Muscle of leg (tissue), 11 donors: Measurements from ENCODE around the gene DMPK. TPM values are rescaled to one million over a fixed set of nuclear protein-coding genes. Genes with fewer than 3 reads are reported as not detected.

Experiments used
- DNase-seq: peaks from one replicate; pipeline ENCODE4 v3.0.0; 2013
- H3K27ac ChIP-seq: one replicate; pipeline ENCODE4 v1.5.1; 2013; ENCODE audit warnings: mild to moderate bottlenecking, low read length, control low read depth
- H3K27me3 ChIP-seq: one replicate; pipeline ENCODE4 v1.6.1; 2013; ENCODE audit warnings: low read length; ENCODE audit not compliant: control insufficient read depth, insufficient read depth
- H3K36me3 ChIP-seq: one replicate; pipeline ENCODE4 v1.6.1; 2013; ENCODE audit warnings: low read length; ENCODE audit not compliant: control insufficient read depth, insufficient read depth
- H3K4me1 ChIP-seq: one replicate; pipeline ENCODE4 v1.6.1; 2013; ENCODE audit warnings: low read length; ENCODE audit not compliant: control insufficient read depth, insufficient read depth
- H3K4me3 ChIP-seq: one replicate; pipeline ENCODE4 v1.5.1; 2013; ENCODE audit warnings: low read length, control low read depth
- H3K9me3 ChIP-seq: replicated peaks from 2 replicates; pipeline ENCODE4 v1.6.1; 2013; ENCODE audit warnings: low read depth, low read length; ENCODE audit not compliant: control insufficient read depth
- WGBS: methylation state at CpG from one replicate; pipeline ENCODE4 v1.1.5; 2013; ENCODE audit warnings: missing lambda C conversion rate; ENCODE audit not compliant: insufficient coverage; 5-methylcytosine and 5-hydroxymethylcytosine counted together
- polyA plus RNA-seq, 8 donors: library from polyadenylated mRNA; unstranded; fragments of 120-200 nt; gene quantifications; one replicate each; pipeline versions ENCODE4 v1.2.1 to v1.2.3, GENCODE V29; 2013; ENCODE audit warnings: inconsistent platforms in 1 of 8, low replicate concordance in 1 of 8; ENCODE audit not compliant: insufficient read length in 8 of 8, insufficient read depth in 1 of 8
- total RNA-seq: library from RNA; stranded (reverse); fragments of 120-200 nt; gene quantifications from one replicate; pipeline ENCODE4 v1.2.4, GENCODE V29; 2013

DMPK gene
- total and polyA plus RNA-seq, 9 donors = 158 to 390 (median 318) TPM

DNA sequence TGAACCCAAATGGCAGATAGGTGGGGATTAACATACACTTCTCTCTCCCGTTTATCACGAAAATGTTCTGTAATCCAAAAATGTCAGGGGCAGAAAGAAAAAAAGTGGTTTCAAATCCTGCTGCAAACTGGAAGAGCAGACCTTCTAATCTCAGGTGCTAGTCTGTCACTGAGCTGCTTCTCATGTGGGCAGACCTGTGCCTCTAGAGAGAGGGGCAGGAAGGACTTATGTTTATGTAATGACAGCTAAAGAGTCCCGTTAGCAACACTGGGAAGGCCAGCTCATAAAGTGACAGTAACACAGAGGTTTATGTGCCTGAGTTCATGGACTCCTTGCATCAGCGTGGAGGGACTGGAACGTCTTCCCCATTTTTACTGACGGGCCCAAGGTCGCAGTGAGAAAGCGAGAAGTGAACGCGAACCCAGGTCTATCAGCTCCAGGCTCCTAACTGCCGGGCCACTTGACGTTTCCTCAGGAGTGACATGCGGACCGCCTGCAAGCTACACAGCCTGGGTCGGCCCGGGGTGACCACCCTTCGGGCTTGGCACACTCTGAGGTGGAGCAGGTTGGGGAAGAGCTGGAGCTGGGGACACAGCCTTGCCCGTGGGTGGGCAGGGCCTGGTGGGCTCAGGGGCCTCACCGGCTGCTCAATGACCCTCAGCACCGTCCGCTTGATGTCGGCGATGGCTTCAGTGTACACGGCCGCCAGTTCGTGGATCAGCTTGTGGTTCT is 42.4 kb upstream of the DMPK start:
- Histone ChIP-seq H3K9me3 (no peaks in the 10 kb centered on the region), H3K27ac (no peak overlapping the region), H3K4me3 (no peak overlapping the region), H3K4me1 (peaks cover 6% of the 10 kb centered on the region), H3K27me3 (no peaks in the 10 kb centered on the region), H3K36me3 (peaks cover 95% of the 10 kb centered on the region)
- no peak for DNase-seq
- WGBS = 87% methylated on average over 24 of the region's 26 CpGs

DNA sequence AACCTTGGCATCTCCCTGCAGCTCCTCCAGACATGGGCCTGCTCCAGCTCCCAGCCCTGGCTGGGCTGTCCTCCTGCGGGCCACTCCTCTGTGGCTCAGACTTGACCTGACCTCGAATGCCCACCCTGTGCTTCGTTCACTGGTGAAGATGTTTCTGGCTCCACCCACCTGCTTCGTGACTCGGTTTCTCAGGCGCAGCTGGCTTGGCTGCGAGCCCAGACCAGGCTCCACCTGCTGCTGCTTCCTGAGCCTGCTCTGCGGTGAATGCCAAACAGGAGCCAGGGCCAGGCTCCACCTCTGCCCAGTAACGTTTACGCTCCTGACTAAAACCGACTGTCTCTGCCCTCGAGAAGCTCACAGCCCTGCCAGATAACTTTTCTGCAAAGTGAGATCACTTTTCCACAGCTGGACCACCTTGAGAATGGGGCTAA is 41.8 kb upstream of the DMPK start:
- no peaks in the 10 kb centered on the region for H3K9me3 ChIP-seq
- peaks cover 6% of the 10 kb centered on the region for H3K4me1 ChIP-seq
- no peak overlapping the region for H3K27ac ChIP-seq
- H3K36me3 ChIP-seq = peaks cover 92% of the 10 kb centered on the region
- WGBS = 66% methylated on average over 10 of the region's 12 CpGs
- H3K4me3 ChIP-seq = no peak overlapping the region
- no peak for DNase-seq
- no peaks in the 10 kb centered on the region for H3K27me3 ChIP-seq

DNA sequence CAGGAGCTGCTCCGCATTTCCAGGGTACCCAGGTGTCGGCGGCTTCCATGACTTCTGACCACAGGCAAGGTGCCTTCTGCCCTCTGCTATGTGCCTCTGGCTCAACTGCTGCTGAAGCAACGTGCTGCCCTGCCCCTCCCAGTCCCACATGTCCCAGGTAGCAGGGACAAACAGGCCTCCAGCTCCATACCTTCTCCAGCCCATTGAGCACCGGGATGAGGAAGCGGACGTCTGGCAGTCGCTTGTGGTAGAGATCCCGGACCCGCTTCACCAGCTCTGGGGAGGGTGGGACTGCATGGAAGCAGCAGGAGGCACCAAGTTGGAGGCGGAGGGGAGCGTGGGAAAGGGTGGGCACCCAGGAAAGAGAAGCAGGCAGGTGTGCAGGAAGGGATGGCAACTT is 40.9 kb upstream of the DMPK start:
- DNase-seq = no peak
- Histone ChIP-seq H3K27me3 (no peaks in the 10 kb centered on the region), H3K4me3 (no peak overlapping the region), H3K9me3 (no peaks in the 10 kb centered on the region), H3K4me1 (peaks cover 6% of the 10 kb centered on the region), H3K27ac (no peak overlapping the region), H3K36me3 (peaks cover 88% of the 10 kb centered on the region)
- 89% methylated on average over 9 of the region's 12 CpGs for WGBS

DNA sequence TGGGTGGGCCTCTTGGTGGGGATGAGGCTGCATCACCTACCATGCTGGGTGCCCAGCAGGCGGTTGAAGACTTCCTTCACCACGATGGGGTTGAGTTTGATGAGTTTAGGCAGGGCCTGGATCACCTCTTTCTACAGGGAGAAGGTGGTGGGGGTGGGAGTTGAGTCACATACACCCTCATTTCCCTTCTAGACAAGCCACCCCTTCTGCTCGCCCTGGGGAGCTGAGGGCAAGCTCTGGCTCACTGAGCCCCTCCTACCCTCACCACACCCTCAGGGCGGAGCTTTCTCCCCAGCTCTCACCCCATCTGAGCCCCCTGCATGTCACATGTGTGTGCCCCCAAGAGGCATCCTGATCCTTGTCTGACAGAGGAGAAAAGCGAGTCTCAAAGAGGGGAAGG is 40.4 kb upstream of the DMPK start:
- WGBS = 100% methylated on average over 1 of the region's 5 CpGs
- Histone ChIP-seq H3K4me3 (no peak overlapping the region), H3K9me3 (no peaks in the 10 kb centered on the region), H3K27ac (no peak overlapping the region), H3K27me3 (no peaks in the 10 kb centered on the region), H3K4me1 (peaks cover 6% of the 10 kb centered on the region), H3K36me3 (peaks cover 84% of the 10 kb centered on the region)
- DNase-seq = no peak

DNA sequence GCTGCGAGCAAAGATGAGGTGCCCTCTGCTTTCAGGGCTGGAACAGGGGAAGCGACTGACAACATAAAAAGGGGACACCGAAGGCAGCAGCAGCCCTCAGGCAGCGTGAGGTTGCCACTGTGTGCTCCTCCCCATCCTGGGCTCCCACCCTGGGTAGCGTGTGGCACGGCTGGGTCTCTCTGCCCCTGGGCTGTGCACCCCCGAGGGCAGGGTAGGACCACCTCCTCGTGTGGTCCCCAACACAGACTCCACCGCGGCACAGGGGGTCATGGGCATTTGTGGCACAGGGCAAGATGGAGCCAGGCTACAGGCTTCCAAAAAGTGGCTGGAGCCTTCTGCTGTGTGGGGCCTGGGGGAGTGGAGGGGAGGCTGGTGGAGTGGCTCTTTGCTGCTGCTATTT is 39.3 kb upstream of the DMPK start:
- Histone ChIP-seq H3K27me3 (no peaks in the 10 kb centered on the region), H3K36me3 (peaks cover 74% of the 10 kb centered on the region), H3K9me3 (no peaks in the 10 kb centered on the region), H3K4me3 (no peak overlapping the region), H3K4me1 (peaks cover 11% of the 10 kb centered on the region), H3K27ac (no peak overlapping the region)
- no peak for DNase-seq
- 83% methylated on average over 10 of the region's 10 CpGs for WGBS

DNA sequence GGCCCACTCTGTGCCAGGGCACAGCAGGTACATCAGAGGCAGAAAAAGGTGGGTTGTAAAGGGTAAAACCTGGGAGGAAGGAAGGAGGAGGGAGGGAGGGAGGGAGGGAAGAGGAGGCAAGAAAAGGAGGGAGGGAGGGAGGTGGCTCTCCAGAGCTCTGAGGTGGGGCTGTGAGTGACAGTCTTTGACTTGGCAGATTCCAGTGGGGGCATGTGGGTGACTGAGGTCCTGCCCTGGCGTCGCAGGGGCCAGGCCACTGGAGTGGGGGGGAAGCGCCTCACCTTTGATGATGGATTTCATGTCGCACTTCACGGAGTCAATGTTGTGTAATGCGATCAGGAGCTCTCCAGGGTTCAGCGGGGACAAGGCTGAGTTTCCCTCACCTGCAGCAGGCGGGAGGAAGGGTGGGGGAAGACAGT is 38.8 kb upstream of the DMPK start:
- Histone ChIP-seq H3K9me3 (no peaks in the 10 kb centered on the region), H3K27ac (no peak overlapping the region), H3K27me3 (no peaks in the 10 kb centered on the region), H3K4me1 (peaks cover 15% of the 10 kb centered on the region), H3K4me3 (no peak overlapping the region), H3K36me3 (peaks cover 69% of the 10 kb centered on the region)
- DNase-seq = no peak
- 64% methylated on average over 8 of the region's 8 CpGs for WGBS

DNA sequence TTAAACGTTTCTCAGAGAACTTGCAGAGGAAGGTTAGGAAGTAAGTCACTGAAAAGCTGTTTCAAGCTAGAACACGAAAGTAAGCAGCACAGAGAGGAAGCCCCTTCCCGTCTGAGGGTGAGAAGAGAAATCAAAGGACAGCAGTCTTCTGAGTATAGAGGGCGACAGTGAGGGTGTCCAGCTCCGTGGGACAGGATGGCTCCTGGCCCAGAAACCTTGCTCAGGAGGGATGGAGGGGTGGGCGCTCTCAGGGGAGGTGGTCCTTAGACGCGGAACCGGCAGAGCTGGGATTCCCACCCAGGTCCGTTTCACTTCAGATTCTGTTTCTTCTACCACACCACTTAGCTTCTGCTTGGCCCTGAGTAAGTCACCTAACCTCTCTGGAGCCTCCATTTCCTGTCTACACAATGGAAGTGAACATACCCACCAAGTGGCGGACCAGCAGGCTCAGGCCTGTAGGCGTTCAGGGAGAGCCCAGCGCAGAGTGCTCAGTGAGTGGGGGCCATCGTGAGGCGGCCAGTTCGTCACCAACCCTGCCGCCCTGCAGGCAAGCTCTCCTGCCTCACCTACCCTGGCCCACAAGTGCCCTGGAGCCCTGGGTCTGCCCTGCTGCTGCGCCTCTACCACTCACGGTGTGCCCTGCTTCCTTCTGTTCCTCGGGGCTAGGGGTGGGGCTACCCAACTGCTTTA is 38.3 kb upstream of the DMPK start:
- Histone ChIP-seq H3K36me3 (peaks cover 64% of the 10 kb centered on the region), H3K4me1 (peaks cover 21% of the 10 kb centered on the region), H3K27ac (no peak overlapping the region), H3K27me3 (no peaks in the 10 kb centered on the region), H3K4me3 (no peak overlapping the region), H3K9me3 (no peaks in the 10 kb centered on the region)
- DNase-seq = no peak
- 74% methylated on average over 15 of the region's 20 CpGs for WGBS

DNA sequence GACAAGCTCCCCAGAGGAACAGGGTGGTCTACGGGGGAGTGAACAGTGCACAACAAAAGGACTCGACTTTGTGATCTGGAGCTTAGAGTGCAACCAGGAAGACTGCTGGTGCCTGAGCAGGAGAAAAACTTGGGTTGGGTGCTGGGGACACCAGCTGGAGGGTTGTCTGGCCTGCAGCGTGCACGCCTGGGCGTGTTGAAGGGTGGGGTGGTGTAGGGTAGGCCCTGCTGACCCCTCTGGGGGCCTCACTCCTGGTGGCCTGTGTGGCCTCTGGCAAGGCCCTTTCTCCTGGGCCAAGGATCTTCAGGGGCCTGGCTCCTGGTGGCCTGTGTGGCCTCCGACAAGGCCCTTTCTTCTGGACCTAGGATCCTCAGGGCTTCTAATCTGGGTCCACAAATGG is 37.5 kb upstream of the DMPK start:
- no peak overlapping the region for H3K27ac ChIP-seq
- 79% methylated on average over 5 of the region's 6 CpGs for WGBS
- peaks cover 27% of the 10 kb centered on the region for H3K4me1 ChIP-seq
- peaks cover 56% of the 10 kb centered on the region for H3K36me3 ChIP-seq
- no peaks in the 10 kb centered on the region for H3K9me3 ChIP-seq
- no peak overlapping the region for H3K4me3 ChIP-seq
- no peaks in the 10 kb centered on the region for H3K27me3 ChIP-seq
- DNase-seq = no peak

DNA sequence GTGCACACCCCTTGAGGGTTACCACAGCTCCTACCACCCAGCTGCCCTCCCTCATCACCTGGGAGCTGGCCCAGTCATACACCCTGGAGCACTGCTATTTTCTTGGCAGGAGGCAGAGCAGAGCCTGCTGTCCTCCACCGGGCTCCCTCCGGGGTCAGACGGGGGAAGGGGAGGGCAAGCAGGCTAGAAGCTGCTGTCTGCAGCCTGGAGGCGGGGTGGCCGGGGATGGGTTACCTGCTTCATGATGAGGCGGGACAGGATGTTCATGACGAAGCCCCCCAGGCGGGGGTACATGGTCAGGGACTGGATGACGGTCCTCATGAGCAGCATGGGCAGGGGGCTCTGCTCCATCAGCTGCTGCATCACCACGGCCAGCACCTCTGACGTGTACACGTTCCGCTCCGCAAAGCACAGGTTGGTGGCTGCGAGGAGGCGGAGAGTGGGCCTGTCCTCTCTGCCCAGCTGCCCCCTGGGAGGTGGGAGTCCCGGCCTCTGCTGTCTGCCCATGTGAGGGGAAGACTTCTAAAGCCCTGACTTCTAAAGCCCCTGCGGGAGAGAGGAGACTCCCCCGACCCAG is 35.5 kb upstream of the DMPK start:
- no peaks in the 10 kb centered on the region for H3K27me3 ChIP-seq
- peak; percentile 33 for DNase-seq
- H3K4me3 ChIP-seq = no peak overlapping the region
- H3K27ac ChIP-seq = no peak overlapping the region
- no peaks in the 10 kb centered on the region for H3K9me3 ChIP-seq
- peaks cover 38% of the 10 kb centered on the region for H3K36me3 ChIP-seq
- peaks cover 28% of the 10 kb centered on the region for H3K4me1 ChIP-seq
- WGBS = 69% methylated on average over 18 of the region's 19 CpGs

DNA sequence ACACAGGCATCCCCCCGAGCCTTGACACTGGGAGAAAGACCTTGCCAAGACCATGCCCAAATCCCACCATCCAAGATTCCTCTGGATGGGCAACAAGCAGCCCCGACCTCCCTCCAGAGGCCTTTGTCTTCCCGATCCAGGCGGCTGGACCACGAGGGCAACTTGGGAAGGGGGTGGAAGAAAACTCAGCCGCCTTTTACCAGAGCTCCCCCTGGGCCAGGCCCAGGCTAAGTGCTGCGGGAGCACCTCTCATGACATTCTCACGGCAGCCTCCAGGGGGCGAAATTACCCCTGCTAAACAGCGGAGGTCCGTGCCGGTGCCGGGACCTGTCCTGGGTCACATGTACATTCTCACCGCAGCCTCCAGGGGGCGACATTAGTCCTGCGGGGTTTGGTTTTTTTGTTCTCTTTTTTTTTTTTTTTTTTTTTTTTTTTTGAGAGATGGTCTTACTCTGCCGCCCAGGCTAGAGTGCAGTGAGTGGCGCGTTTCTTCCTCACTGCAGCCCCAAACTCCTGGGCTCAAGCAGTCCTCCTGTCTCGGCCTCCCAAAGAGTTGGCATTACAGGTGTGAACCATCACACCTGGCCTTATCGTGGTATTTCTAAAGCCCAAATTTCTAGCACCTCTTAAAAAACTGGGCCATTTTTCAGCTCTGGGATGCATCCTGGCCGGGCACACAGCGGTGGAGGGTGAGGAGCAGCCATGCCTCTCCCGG is 34.9 kb upstream of the DMPK start:
- H3K4me1 ChIP-seq = peaks cover 28% of the 10 kb centered on the region
- 25% methylated on average over 14 of the region's 24 CpGs for WGBS
- no peak overlapping the region for H3K4me3 ChIP-seq
- H3K9me3 ChIP-seq = no peaks in the 10 kb centered on the region
- DNase-seq = peak; percentile 95
- peak overlapping the region; percentile 62 for H3K27ac ChIP-seq
- no peaks in the 10 kb centered on the region for H3K27me3 ChIP-seq
- H3K36me3 ChIP-seq = peaks cover 31% of the 10 kb centered on the region
